GDM1 (cell line): Measurements from ENCODE around the gene AJUBA.
"Not testable (repeated sequence)": the region's sequence is repeated elsewhere in the genome, so short reads cannot be mapped to it uniquely, and the experiment has no call there.

ENCODE experiments used
- DNase-seq: peaks from one replicate; lab custom pipeline; 2025; lab: John Stamatoyannopoulos, UW

AJUBA gene

DNA sequence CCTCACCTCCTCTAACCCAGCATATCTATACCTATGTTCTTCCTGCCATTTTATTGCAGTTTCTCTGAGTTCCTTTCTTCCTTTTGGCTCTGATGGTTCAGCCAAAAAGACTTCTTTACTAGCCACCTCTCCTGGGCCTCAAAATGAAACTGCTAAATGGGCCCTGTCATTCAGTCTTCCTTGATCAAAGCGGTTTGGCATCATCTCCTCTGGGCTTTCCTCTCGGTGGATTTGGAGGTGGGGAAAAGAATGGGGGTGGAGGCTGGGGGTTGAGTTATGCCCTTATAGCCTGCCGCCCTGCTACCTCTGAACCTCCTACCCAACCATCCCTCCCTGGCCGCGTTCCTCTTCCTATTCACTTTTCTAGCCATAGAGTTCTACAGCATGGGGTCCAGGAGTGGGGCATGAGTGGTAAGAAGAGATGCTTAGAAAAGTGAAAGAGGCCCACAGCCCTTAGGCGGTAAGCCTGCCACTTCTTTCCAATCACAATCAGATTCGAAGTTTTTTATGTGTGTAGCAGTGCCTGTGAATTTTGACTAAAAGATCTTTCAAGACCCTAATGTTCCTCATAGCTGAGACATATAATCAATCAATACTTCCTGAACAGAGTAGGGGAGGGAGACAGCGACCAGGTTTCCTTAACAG is 2.5 kb downstream of the AJUBA start:
- DNase-seq = no peak

- DNase-seq = no peak
These were observed 3.2 kb downstream of the AJUBA start for GRCh38 chr14:22978981-22979671.

GRCh38 chr14:22978487-22978837 is 3.9 kb downstream of the AJUBA start:
- no peak for DNase-seq

DNA sequence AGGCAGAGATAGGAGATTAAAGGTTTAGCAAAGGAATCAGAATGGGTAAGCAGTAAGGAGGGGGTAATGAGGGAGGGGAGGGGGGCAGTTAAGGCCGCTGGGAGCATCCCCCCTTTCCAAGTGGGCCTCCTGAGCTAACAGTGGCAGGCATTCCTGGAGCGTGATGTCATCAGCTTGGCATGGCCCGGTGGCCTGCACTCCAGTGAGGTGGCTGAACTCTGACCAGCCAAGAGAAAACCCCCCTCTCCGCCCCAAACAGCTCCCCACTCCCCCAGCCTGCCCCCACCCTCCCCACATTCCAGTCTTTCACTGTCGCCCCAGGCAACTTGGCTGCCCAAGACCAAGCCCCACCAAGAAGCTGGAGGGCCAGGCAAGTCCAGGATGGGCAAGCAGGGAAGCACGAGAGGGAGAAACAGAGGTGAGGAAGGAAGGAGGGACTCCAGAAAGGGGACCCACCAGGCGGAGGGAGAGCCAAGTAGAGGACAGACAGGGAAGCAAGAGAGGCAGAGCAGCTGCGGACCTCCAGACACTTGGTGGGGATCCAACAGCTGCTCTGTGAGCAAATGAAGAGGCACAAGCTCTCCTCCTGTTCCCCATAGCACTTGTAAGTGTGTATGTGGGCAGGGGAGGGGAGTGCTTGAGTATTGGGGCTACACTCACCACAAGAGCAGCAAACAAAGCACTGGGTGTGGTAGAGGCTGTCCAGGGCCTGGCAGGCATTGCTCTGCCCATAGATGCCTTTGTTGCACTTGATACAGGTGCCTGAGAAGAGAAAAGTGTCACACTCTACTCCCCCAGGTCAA is 4.5 kb downstream of the AJUBA start:
- DNase-seq = no peak

GRCh38 chr14:22977434-22977683 is 5.0 kb downstream of the AJUBA start:
- no peak for DNase-seq

- no peak for DNase-seq
These were observed 5.5 kb downstream of the AJUBA start for GRCh38 chr14:22976620-22977433.

DNA sequence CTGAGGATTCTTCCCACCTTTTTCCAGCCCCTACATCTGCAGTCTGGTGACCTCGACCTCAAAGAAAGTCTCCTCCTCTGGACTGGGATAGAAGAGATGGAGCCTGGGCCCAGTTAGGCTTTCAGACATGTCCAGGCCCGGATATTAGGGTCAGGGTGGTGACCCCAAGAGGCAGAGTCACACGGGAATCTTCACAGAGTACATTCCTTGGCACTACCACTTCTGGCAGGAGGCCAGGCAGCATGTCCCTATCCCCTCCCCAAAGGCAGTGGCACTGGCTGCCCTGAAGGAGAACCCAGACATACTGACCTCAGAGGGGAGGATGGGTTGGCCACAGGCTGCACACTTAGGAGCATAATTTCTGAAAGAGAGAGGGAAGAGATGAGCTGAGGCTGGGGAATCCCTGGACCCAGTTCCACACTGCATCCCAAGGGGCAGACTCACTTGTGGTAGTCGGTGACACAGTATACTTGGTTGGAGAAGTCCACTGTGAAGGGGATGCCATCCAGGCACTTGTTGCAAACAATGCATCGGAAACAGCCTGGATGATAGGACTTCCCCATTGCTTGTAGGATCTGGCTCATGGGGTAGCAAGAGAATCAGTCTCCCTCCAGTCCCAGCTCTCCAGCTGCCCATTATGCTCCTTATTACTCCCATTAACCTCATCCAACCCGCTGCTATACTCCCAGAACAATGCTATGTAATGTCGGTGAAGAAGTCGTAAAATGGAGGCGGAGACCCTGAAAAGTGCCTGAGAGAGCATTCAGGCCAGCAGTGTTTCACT is 7.6 kb downstream of the AJUBA start:
- DNase-seq = no peak

GRCh38 chr14:22973217-22974032 is 8.9 kb downstream of the AJUBA start:
- peak; percentile 8 for DNase-seq

DNA sequence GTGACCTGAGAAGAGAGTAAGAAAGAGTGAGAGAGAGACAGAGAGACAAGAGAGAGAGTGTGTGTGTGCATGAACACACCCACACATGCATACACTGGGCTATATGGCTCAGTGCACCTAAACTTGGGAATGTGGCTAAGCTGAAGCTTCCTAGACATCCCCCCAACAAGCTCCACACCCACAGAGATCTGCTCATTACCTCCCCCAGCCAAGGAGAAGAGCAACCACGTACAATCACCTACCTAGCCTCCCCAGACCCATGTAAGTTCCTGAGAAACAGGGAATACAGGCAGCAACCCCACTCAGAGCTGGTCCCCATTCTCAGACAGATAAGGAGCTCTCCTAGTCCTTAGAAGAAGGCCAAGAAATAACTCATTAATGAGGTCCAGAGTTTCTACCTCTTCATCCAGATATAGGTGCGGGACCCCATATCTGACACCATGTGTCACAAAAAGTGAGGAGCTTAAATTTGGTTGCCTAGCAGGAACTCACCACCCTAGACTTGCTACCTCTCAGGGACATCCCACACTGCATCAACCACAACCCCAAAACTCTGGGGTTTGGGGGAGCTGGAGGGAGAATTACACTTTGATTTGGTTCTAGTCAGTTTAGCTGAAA is 9.9 kb downstream of the AJUBA start:
- DNase-seq = no peak

GRCh38 chr14:22971152-22971551 is 11.2 kb downstream of the AJUBA start:
- DNase-seq = no peak

DNA sequence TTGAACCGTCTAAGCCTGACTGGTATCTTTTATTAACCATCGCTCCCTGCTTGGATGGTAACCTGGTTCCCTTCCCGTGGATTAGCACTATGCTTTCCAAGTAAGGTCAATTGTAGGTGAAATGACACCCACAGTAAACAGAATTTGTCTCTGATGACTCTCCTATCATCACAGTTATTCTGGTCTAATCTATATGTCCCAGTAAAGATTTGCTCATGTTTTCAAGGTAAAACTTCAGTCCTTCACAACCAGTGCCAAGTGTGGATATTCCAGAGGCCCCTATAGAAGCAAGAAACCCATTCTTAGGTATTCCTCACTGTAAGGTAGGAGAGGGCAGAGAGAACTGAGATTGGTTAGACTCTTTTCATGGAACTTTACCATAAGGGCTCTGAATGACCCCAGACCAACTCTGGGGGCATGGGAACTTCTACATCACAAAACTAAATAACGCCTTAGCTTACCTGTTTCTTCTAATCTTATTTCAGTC is 15.5 kb downstream of the AJUBA start:
- no peak for DNase-seq

- not testable (repeated sequence) for DNase-seq
These were observed 16.2 kb downstream of the AJUBA start for GRCh38 chr14:22965916-22966782.

DNA sequence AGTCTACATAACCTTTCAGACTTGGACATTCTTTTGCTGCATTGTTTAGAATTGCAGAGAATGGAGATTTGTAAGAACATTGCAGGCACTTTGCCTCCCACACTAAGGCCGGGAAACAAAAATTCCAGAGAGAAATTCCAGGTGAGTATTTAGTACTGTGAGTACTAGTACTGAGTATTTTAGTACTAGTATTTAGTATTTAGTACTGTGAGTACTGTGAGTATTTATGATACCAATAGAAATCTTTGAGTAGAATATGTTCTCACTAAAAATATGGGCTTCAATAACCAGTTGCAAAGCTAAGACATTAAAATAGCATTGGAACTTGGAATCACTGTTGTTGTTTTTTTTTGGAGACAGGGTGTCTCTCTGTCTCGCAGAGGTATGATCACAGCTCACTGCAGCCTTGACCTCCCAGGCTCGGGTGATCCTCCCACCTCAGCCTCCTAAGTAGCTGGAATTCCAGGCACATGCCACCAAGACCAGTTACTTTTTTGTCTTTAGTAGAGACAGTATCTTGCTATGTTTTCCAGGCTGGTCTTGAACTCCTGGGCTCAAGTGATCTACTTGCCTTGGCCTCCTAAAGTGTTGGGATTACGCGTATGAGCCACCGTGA is 20.2 kb downstream of the AJUBA start:
- no peak for DNase-seq

GRCh38 chr14:22955702-22956569 is 26.4 kb downstream of the AJUBA start:
- DNase-seq = no peak

- no peak for DNase-seq
These were observed 29.9 kb downstream of the AJUBA start for GRCh38 chr14:22952418-22952817.

DNA sequence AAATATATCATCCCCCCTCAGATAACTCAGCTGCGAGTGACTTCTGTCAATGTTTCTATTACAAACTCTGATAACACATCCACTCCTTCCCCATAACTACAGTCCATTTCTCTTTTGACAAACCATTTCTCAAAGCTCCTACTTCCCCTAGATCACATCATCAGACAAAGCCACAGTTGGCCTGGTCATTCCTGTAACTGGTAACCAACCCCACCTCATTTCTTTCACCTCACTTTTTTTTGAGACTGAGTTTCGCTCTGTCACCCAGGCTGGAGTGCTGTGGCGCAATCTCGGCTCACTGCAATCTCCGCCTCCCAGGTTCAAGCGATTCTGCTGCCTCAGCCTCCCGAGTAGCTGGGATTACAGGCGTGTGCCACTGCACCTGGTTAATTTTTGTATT is 30.6 kb downstream of the AJUBA start:
- not testable (repeated sequence) for DNase-seq

DNA sequence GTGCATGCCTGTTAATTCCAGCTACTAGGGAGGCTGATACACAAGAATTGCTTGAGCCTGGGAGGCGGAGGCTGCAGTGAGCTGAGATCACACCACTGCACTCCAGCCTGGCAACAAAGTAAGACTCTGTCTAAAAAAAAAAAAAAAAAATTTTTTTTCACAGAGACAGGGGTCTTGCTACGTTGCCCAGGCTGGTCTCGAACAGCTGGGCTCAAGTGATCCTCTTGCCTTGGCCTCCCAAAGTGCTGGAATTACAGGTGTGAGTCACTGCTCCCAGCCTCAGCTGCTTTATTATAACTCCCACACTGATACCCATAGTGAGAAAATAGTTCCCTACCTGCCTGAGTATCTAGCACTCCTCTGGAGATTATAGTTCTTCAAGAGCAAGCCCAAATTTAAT is 36.7 kb downstream of the AJUBA start:
- DNase-seq = no peak

DNA sequence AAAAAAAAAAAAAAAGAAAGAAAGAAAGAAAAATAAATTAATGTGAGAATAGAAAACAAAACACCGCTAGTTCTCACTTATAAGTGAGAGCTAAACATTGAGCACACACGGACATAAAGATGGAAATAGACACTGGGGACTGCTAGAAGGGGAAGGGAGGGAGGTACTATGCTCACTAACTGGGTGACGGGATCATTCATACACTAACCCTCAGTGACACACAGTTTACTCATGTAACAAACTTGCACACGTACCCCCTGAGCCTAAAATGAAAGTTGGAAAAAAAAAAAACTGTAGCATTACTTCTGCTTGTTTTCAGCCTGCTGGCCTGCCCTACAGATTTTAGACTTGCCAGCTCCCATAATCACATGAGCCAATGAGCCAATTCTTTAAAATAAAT is 42.7 kb downstream of the AJUBA start:
- no peak for DNase-seq
